GM10266 (cell line): ENCODE results near the gene ZNF331.

Experiments used
- DNase-seq: peaks from one replicate; pipeline ENCODE4 v3.0.0; 2012; ENCODE audit errors: extremely low spot score
- TF ChIP-seq, protein P1 (sequence below): IDR thresholded peaks from 2 replicates; pipeline ENCODE4 v1.5.1; 2012; ENCODE audit warnings: mild to moderate bottlenecking, low read depth; ENCODE audit not compliant: control insufficient read depth, insufficient read depth; ENCODE audit errors: missing control alignments

ZNF331 gene

DNA sequence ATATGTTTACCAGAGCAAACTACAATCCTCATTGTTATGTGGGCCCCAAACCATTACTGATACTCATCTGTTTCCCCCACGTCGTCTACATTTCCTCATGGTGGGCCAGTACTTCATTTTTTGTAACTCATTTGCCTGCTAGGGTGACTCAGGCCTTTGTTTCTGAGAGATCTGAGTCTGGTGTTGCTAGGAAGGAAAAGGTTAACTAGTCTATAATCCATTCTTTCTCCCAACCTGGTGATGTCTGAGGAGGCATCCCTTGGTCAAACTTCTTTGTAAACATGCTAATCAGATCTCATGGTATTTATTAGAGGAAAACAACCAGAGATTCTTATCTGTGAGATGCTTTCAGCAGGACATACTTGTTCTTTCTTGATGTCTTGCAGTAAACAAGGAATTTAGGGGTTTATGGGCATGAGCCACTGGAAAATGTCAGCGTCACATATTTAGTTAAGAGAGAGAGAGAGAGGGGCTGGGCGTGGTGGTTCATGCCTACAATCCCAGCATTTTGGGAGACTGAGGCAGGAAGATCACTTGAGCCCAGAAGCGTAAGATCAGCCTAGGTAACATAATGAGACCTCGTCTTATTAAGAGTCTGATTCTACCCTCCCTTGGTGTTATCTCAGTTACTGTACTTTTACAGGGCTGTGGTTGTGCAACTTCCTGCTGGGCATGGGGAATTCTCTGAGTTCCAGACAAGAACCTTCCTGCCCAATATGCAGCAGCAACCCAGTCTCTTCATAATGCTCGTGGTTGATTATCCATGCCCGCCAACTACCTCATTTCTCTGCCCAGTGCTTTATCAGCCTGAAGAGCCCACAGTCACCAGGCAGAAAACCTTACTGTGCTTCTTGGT, 84.2 kb downstream of the ZNF331 start:
- TF ChIP-seq, protein P1, sequence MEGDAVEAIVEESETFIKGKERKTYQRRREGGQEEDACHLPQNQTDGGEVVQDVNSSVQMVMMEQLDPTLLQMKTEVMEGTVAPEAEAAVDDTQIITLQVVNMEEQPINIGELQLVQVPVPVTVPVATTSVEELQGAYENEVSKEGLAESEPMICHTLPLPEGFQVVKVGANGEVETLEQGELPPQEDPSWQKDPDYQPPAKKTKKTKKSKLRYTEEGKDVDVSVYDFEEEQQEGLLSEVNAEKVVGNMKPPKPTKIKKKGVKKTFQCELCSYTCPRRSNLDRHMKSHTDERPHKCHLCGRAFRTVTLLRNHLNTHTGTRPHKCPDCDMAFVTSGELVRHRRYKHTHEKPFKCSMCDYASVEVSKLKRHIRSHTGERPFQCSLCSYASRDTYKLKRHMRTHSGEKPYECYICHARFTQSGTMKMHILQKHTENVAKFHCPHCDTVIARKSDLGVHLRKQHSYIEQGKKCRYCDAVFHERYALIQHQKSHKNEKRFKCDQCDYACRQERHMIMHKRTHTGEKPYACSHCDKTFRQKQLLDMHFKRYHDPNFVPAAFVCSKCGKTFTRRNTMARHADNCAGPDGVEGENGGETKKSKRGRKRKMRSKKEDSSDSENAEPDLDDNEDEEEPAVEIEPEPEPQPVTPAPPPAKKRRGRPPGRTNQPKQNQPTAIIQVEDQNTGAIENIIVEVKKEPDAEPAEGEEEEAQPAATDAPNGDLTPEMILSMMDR: no peak
- no peak for DNase-seq

DNA sequence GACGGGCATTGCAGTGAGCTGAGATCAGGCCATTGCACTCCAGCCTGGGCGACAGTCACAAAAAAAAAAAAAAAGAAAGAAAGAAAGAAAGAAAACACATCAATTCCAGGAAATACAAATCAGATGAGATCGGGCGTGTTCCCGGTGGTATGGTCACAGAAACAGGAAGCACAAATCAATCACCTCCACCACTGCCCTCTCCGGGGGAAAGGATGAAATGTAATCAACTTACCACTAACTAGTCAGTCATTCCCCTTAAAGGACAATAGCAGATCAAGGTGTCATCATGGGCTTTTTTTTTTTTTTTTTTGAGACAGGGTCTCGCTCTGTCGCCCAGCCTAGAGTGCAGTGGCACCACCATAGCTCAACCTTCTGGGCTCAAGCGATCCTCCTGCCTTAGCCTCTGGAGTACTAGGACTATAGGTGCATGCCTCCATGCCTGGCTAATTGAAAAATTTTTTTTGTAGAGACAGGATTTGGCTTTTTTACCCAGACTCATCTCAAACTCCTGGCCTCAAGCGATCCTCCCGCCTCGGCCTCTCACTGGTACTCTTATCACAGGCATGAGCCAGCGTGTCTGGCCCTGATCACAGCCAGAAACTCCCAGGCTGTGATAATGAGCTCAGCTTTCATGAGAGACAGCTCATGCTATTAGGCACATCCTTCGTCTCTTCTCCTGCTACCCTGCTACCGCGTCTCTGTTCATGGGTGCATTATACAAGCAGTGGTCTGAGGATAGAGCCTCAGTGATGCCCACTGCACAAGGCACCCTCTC, 87.0 kb downstream of the ZNF331 start:
- TF ChIP-seq, protein P1: no peak
- no peak for DNase-seq

DNA sequence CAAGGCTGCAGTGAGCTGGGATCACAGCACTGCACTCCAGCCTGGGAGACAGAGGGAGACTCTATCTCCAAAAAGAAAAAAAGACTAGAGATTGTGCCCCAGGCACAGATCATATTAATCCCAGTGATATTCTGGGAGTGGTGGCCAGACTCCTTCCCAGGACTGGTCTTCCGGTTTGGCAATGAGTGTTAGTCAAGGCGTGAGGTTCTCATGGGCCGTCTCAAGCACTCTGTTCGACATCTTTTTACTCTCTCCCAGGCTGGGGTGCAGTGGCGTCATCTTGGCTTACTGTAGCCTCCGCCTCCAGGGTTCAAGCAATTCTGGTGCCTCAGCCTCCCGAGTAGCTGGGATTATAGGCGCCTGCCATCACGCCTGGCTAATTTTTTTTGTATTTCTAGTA, 88.5 kb downstream of the ZNF331 start:
- DNase-seq: no peak
- TF ChIP-seq, protein P1: no peak

DNA sequence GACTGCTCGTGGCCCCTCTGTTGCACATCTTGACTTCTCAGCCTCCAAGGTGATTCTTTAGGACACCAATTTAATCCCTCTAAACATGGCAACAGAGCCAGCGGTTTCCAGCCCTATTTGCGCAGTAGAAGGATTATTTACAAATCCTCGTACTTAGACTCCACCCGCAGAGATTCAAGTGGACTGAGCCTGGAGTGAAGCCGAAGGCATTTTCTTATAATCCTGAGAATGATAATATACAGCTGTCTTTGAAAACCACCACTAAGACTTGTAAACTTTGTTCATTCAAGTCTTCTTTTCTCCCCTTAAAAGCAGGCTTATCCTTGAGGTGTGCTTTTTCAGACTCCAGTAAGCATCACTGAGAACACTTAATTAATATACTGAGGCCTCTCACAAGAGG, 89.0 kb downstream of the ZNF331 start:
- TF ChIP-seq, protein P1: no peak
- no peak for DNase-seq
